ENCODE data around the gene ANKRD50. TPM values are rescaled to one million over a fixed set of nuclear protein-coding genes. Genes with fewer than 3 reads are reported as not detected.

Gene ANKRD50
- total RNA-seq, 4 donors from 2014 or later, result 22.5 to 26.0 (median 23.7) TPM

GRCh38 chr4:124722071-124722470, 9.5 kb upstream of the ANKRD50 start:
- Histone ChIP-seq H3K27me3 (no peaks in the 10 kb centered on the region), H3K4me3 (replicated peaks in 1 of 3) (no peak overlapping the region), H3K4me1 (no peaks in the 10 kb centered on the region), H3K36me3 (no peaks in the 10 kb centered on the region), H3K9me3 (no peaks in the 10 kb centered on the region), H3K27ac (no peak overlapping the region)
- TF ChIP-seq POLR2A (IDR thresholded peaks at IDR 0.05) (no peak), CTCF (IDR thresholded peaks at IDR 0.05) (no peak)
- intact Hi-C loops (cut with DNase I), result no loop called here
- no peak for DNase-seq

- no peak overlapping the region for H3K4me3 ChIP-seq (replicated peaks in 1 of 3)
- TF ChIP-seq CTCF (IDR thresholded peaks at IDR 0.05) (no peak), POLR2A (IDR thresholded peaks at IDR 0.05) (no peak)
- WGBS, 2 donors, result 92 to 94% methylated on average over 4 of the region's 4 CpGs
- no peaks in the 10 kb centered on the region for H3K9me3 ChIP-seq
- no peaks in the 10 kb centered on the region for H3K36me3 ChIP-seq
- intact Hi-C loops (cut with DNase I), result no loop called here
- H3K4me1 ChIP-seq, result no peaks in the 10 kb centered on the region
- H3K27ac ChIP-seq, result no peak overlapping the region
- DNase-seq, result no peak
- no peaks in the 10 kb centered on the region for H3K27me3 ChIP-seq
Observed at GRCh38 chr4:124717101-124717500, 4.6 kb upstream of the ANKRD50 start.

DNA sequence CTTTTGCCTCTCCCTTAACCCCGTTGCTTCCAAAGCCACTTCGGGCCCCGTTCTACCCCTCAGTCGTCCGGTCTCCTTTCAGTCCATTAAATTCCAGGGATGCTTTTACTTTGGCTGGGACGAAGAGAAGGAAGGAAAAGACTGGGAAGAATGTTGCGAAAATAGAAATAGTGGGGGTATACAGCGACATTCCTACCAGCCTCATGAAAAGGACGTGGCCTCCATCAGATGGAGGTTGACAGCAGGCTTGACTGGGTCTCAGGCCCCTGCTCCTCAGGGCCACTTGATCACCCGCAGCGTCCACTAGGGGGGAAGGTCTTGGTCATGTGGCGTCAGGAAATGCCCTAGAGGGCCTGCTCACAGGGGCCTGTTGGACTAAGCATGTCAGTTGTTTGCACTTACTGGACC, 657 bp upstream of the ANKRD50 start:
- 2 to 6% methylated on average over 12 of the region's 12 CpGs for WGBS, 2 donors
- no peaks in the 10 kb centered on the region for H3K9me3 ChIP-seq
- peak overlapping the region; percentile 36 to 78 (median 72) for H3K4me3 ChIP-seq (replicated peaks in 1 of 3)
- H3K36me3 ChIP-seq, result no peaks in the 10 kb centered on the region
- peak; percentile 71 to 77 for DNase-seq
- intact Hi-C loops (cut with DNase I), result no loop called here
- peak in 4 of 6 experiments; percentile 38 to 61 (median 44) for TF ChIP-seq CTCF (IDR thresholded peaks at IDR 0.05)
- TF ChIP-seq POLR2A (IDR thresholded peaks at IDR 0.05), result peak in 1 of 2 donors; percentile 1
- no peaks in the 10 kb centered on the region for H3K27me3 ChIP-seq
- peaks cover 7 to 18% of the 10 kb centered on the region in 2 donors for H3K4me1 ChIP-seq
- H3K27ac ChIP-seq, result peak overlapping the region; percentile 94 to 97 (median 96)

DNA sequence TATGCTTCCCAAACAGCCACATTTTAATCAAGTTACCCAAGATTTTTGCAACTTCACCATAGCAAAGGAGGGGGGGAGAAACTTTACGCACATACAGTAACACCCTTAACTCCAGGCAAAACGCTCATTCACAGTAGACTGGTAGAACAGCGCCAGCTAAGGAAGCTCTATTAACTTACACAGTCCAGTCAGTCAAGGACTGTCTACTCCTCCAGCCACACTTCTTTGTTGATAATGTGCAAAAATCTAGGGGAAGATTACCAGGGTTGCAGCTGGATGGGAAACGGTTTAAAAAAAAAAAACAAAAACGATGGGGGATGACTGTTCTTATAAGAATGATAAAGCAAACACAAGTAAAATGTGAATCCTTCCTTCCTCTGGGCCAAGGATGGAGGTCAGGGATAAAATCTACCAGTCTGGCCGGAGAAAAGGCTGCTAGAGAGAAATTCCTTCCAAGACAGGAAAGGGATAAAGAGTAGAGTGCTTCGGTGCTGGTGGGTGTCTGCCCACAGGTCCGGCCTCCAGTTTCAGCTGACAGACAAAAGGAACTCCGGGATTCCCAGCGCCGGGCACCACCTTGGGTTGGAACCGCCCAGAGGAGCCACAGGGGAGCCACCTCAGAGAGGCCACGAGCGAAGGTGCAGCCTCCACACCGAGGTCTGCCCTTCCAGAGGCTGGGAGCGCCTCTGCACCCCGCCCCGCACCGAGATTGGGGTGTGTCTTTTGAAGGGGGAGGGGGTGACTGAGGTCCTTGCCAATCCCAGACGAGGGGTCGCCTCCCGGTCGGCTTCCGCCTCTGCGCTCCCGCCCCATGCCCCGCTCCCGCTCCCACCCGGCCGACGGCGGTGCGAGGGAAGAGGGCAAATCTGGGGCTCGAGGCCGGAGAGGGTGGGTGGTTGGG, 811 bp downstream of the ANKRD50 start:
- TF ChIP-seq POLR2A (IDR thresholded peaks at IDR 0.05) (peak in 1 of 2 donors; percentile 10), CTCF (IDR thresholded peaks at IDR 0.05) (peak in 3 of 6 experiments; percentile 2 to 29 (median 6))
- Histone ChIP-seq H3K27me3 (no peaks in the 10 kb centered on the region), H3K4me3 (replicated peaks in 1 of 3) (peak overlapping the region; percentile 38 to 87 (median 78)), H3K4me1 (peaks cover 7 to 18% of the 10 kb centered on the region in 2 donors), H3K27ac (peak overlapping the region; percentile 94 to 97 (median 96)), H3K9me3 (no peaks in the 10 kb centered on the region), H3K36me3 (no peaks in the 10 kb centered on the region)
- intact Hi-C loops (cut with DNase I), result no loop called here
- peak; percentile 28 to 54 for DNase-seq
- WGBS, 2 donors, result 1% methylated on average over 15 to 20 of the region's 35 CpGs

DNA sequence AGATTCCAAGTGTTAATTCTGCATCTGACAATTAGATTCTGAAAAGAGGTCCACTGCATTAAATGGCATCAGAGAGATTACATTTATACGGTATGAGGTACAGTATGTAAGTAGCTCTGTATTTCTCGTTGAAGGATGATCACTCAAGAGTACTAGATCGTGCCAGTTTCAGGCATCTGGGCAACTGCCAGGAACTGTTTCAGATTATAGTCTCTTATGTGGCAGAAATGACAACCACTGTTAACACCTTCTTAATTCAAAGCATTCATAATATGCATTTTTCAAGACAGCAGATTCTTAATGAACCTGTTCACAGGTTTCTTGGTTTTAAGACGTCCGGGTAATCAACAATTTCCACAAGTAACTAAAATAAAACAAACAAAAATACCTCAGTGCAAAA, 1.6 kb downstream of the ANKRD50 start:
- TF ChIP-seq CTCF (IDR thresholded peaks at IDR 0.05) (no peak), POLR2A (IDR thresholded peaks at IDR 0.05) (no peak)
- WGBS, 2 donors, result 9 to 12% methylated on average over 5 of the region's 5 CpGs
- peaks cover 7 to 18% of the 10 kb centered on the region in 2 donors for H3K4me1 ChIP-seq
- DNase-seq, result peak; percentile 47 to 61
- intact Hi-C loops (cut with DNase I), result no loop called here
- H3K27me3 ChIP-seq, result no peaks in the 10 kb centered on the region
- H3K36me3 ChIP-seq, result no peaks in the 10 kb centered on the region
- H3K27ac ChIP-seq, result peak overlapping the region in 1 of 3 donors; percentile 97
- peak overlapping the region in 2 of 3 donors; percentile 38 to 78 for H3K4me3 ChIP-seq (replicated peaks in 1 of 3)
- H3K9me3 ChIP-seq, result no peaks in the 10 kb centered on the region

Data from thyroid gland (tissue), 4 donors.